Common myeloid progenitor, CD34-positive (primary cell): ENCODE measurements around the gene CMC4.
A peak's percentile ranks its signal among the peaks of the same experiment; 100 is the strongest.

ENCODE experiments used
- CTCF ChIA-PET: fragments of 350-600 bp; sonication (Branson Sonifier 250); formaldehyde crosslinking; loops from one replicate; lab custom pipeline; 2021; ENCODE audit warnings: antibody characterized with exemption; lab: Charles Lee
- POLR2A ChIA-PET: fragments of 350-600 bp; sonication (Branson Sonifier 250); formaldehyde crosslinking; loops from one replicate; lab custom pipeline; 2021; ENCODE audit warnings: antibody characterized with exemption; lab: Charles Lee
- DNase-seq, 3 donors: peaks; one replicate each; pipeline versions ENCODE4 v3.0.0 to v3.0.0-alpha.2; 2013
- H3K27ac ChIP-seq, 2 experiments: 1 replicate in 1 of 2; 2 replicates in 1 of 2; pipeline ENCODE4 v1.7.0; 2013; ENCODE audit warnings: inconsistent platforms in 2 of 2, low read length in 2 of 2, mild to moderate bottlenecking in 2 of 2, low read depth in 1 of 2, moderate library complexity in 1 of 2; ENCODE audit not compliant: severe bottlenecking in 2 of 2, insufficient read depth in 1 of 2, poor library complexity in 1 of 2
- H3K27me3 ChIP-seq, 5 experiments: replicated peaks in 2 of 5; 1 replicate in 3 of 5; 2 replicates in 2 of 5; pipeline versions ENCODE4 v1.6.1 to v1.7.0; 2013; ENCODE audit warnings: low read length in 4 of 5, mild to moderate bottlenecking in 2 of 5, moderate library complexity in 2 of 5, inconsistent platforms in 1 of 5; ENCODE audit not compliant: insufficient read depth in 5 of 5, control insufficient read depth in 4 of 5
- H3K36me3 ChIP-seq, 4 experiments: 1 replicate in 2 of 4; 2 replicates in 2 of 4; pipeline versions ENCODE4 v1.6.1 to v1.7.0; 2013; ENCODE audit warnings: low read length in 3 of 4, control low read depth in 1 of 4, mild to moderate bottlenecking in 1 of 4; ENCODE audit not compliant: control insufficient read depth in 4 of 4, insufficient read depth in 4 of 4
- H3K4me1 ChIP-seq, 4 experiments: 1 replicate in 3 of 4; 2 replicates in 1 of 4; pipeline versions ENCODE4 v1.6.1 to v1.7.1; 2013; ENCODE audit warnings: low read length in 3 of 4, mild to moderate bottlenecking in 3 of 4, control low read depth in 1 of 4, inconsistent platforms in 1 of 4, moderate library complexity in 1 of 4; ENCODE audit not compliant: control insufficient read depth in 4 of 4, insufficient read depth in 4 of 4; ENCODE audit errors: control extremely low read depth in 1 of 4
- H3K4me3 ChIP-seq, 7 experiments: 1 replicate in 4 of 7; 2 replicates in 3 of 7; pipeline versions ENCODE4 v1.5.1 to v1.7.0; 2013; ENCODE audit warnings: mild to moderate bottlenecking in 7 of 7, low read length in 6 of 7, moderate library complexity in 6 of 7, inconsistent platforms in 2 of 7, low read depth in 2 of 7, control low read depth in 1 of 7; ENCODE audit not compliant: insufficient read depth in 4 of 7, control insufficient read depth in 1 of 7; ENCODE audit errors: extremely low read depth in 1 of 7
- H3K9me3 ChIP-seq, 5 experiments: 1 replicate in 4 of 5; 2 replicates in 1 of 5; pipeline versions ENCODE4 v1.6.1 to v1.7.1; 2013; ENCODE audit warnings: low read length in 4 of 5, mild to moderate bottlenecking in 2 of 5, inconsistent platforms in 1 of 5, low read depth in 1 of 5, moderate library complexity in 1 of 5; ENCODE audit not compliant: control insufficient read depth in 4 of 5, insufficient read depth in 2 of 5; ENCODE audit errors: control extremely low read depth in 1 of 5
- WGBS: methylation state at CpG from one replicate; pipeline ENCODE4 v1.1.5; 2013; ENCODE audit not compliant: insufficient coverage; 5-methylcytosine and 5-hydroxymethylcytosine counted together

Gene CMC4

GRCh38 chrX:155026727-155027508 lies 44.0 kb downstream of the CMC4 start, which contains the start of gene FUNDC2:
TSS of gene FUNDC2 (plus strand) at chrX:155026844. CDS start at chrX:155026939, 95 bp downstream.
- POLR2A ChIA-PET = interaction anchor here (1.1 kb wide), 1 partner anchor 31 kb away, joined by 3 read pairs; no protein-coding TSS in a partner anchor
- CTCF ChIA-PET = interaction anchor here (0.8 to 1.0 kb wide), 2 partner anchors 22 to 30 kb away, joined by 3 read pairs; no protein-coding TSS in a partner anchor

GRCh38 chrX:155026420-155026726 lies 44.6 kb downstream of the CMC4 start:
- Histone ChIP-seq H3K36me3 (no peaks in the 10 kb centered on the region), H3K4me1 (peaks cover 0 to 25% (median 9%) of the 10 kb centered on the region in 4 experiments), H3K4me3 (peak overlapping the region in 6 of 7 experiments; percentile 43 to 77 (median 60)), H3K9me3 (peaks cover 0 to 3% (median 0%) of the 10 kb centered on the region in 5 experiments), H3K27me3 (no peaks in the 10 kb centered on the region), H3K27ac (peak overlapping the region; percentile 72 to 96)
- no peak for DNase-seq
- ChIA-PET CTCF (interaction anchor here (1.0 kb wide), 1 partner anchor 22 kb away, joined by 3 read pairs; no protein-coding TSS in a partner anchor), POLR2A (interaction anchor here (1.1 kb wide), 1 partner anchor 30 kb away, joined by 3 read pairs; no protein-coding TSS in a partner anchor)
- WGBS = 38% methylated on average over 13 of the region's 16 CpGs

More at GRCh38 chrX:155026727-155027508, 44.0 kb downstream of the CMC4 start, which contains the start of gene FUNDC2:
- Histone ChIP-seq H3K27me3 (no peaks in the 10 kb centered on the region), H3K9me3 (peaks cover 0 to 3% (median 0%) of the 10 kb centered on the region in 5 experiments), H3K27ac (peak within 1 kb of the TSS; percentile 77 to 96), H3K4me3 (peak within 1 kb of the TSS; percentile 46 to 94 (median 81)), H3K36me3 (no peaks in the 10 kb centered on the region), H3K4me1 (peaks cover 0 to 25% (median 8%) of the 10 kb centered on the region in 4 experiments)
- WGBS = 27% methylated on average over 59 of the region's 82 CpGs
- DNase-seq = peak; percentile 96 to 99 (median 97)

GRCh38 chrX:155023907-155024833 lies 46.8 kb downstream of the CMC4 start:
- WGBS = 92% methylated on average over 4 of the region's 6 CpGs

GRCh38 chrX:155022585-155022984 lies 48.4 kb downstream of the CMC4 start, which contains the start of gene F8:
TSS of gene F8 (minus strand) at chrX:155022723. CDS start at chrX:155022552, 171 bp downstream.
- no peaks in the 10 kb centered on the region for H3K27me3 ChIP-seq
- H3K27ac ChIP-seq = no peak within 1 kb of the TSS
- 0% methylated on average over 1 of the region's 1 CpG for WGBS
- peaks cover 0 to 3% (median 0%) of the 10 kb centered on the region in 5 experiments for H3K9me3 ChIP-seq
- DNase-seq = peak in 2 of 3 donors; percentile 9 to 36
- H3K4me3 ChIP-seq = no peak within 1 kb of the TSS
- ChIA-PET POLR2A (no interaction called here), CTCF (interaction anchor here (1.2 kb wide), 1 partner anchor 37 kb away, joined by 3 read pairs; no protein-coding TSS in a partner anchor)
- peaks cover 0 to 13% (median 6%) of the 10 kb centered on the region in 4 experiments for H3K4me1 ChIP-seq
- no peaks in the 10 kb centered on the region for H3K36me3 ChIP-seq

More at GRCh38 chrX:155023907-155024833, 46.8 kb downstream of the CMC4 start:
- Histone ChIP-seq H3K27ac (no peak overlapping the region), H3K36me3 (no peaks in the 10 kb centered on the region), H3K9me3 (peaks cover 0 to 3% (median 0%) of the 10 kb centered on the region in 5 experiments), H3K27me3 (no peaks in the 10 kb centered on the region), H3K4me1 (peaks cover 0 to 25% (median 9%) of the 10 kb centered on the region in 4 experiments), H3K4me3 (no peak overlapping the region)
- DNase-seq = peak in 2 of 3 donors; percentile 21 to 31
- POLR2A ChIA-PET = interaction anchor here (0.6 kb wide), 1 partner anchor 286 kb away, joined by 3 read pairs; no protein-coding TSS in a partner anchor
- CTCF ChIA-PET = interaction anchor here (1.2 kb wide), 1 partner anchor 39 kb away, joined by 3 read pairs; no protein-coding TSS in a partner anchor

GRCh38 chrX:155020591-155020990 lies 50.3 kb downstream of the CMC4 start:
- no peaks in the 10 kb centered on the region for H3K9me3 ChIP-seq
- H3K27ac ChIP-seq = peak overlapping the region in 1 of 2 experiments; percentile 35
- no peaks in the 10 kb centered on the region for H3K27me3 ChIP-seq
- WGBS = no CpG with 5 or more reads among the region's 3 CpGs
- no peak overlapping the region for H3K4me3 ChIP-seq
- no peaks in the 10 kb centered on the region for H3K36me3 ChIP-seq
- CTCF ChIA-PET = no interaction called here
- DNase-seq = no peak
- POLR2A ChIA-PET = no interaction called here
- peaks cover 0 to 13% (median 4%) of the 10 kb centered on the region in 4 experiments for H3K4me1 ChIP-seq
